Activated CD8-positive, alpha-beta memory T cell treated with anti-CD3 and anti-CD28 coated beads for 24 hours (primary cell): ENCODE results near the gene TSPAN2.

ENCODE experiments used
- DNase-seq: peaks from one replicate; pipeline ENCODE4 v3.0.0-alpha.2; 2020

TSPAN2 gene

GRCh38 chr1:115073298-115074087 is 15.8 kb downstream of the TSPAN2 start:
- no peak for DNase-seq

- DNase-seq = no peak
These were observed 18.2 kb downstream of the TSPAN2 start for GRCh38 chr1:115071012-115071664.

GRCh38 chr1:115069659-115070308 is 19.5 kb downstream of the TSPAN2 start:
- no peak for DNase-seq

- no peak for DNase-seq
These were observed 20.3 kb downstream of the TSPAN2 start for GRCh38 chr1:115068826-115069585.

- no peak for DNase-seq
These were observed 22.0 kb downstream of the TSPAN2 start for GRCh38 chr1:115067161-115067859.

- DNase-seq = no peak
These were observed 24.3 kb downstream of the TSPAN2 start for GRCh38 chr1:115065021-115065420.

GRCh38 chr1:115064461-115064860 is 24.8 kb downstream of the TSPAN2 start:
- DNase-seq = no peak

- no peak for DNase-seq
These were observed 25.9 kb downstream of the TSPAN2 start for GRCh38 chr1:115063228-115063901.

GRCh38 chr1:115062542-115063004 is 26.7 kb downstream of the TSPAN2 start:
- DNase-seq = peak; percentile 89

GRCh38 chr1:115060501-115060900 is 28.8 kb downstream of the TSPAN2 start:
- DNase-seq = no peak

- no peak for DNase-seq
These were observed 30.0 kb downstream of the TSPAN2 start for GRCh38 chr1:115059316-115059715.

GRCh38 chr1:115057661-115058254 is 31.5 kb downstream of the TSPAN2 start:
- no peak for DNase-seq

- DNase-seq = no peak
These were observed 32.9 kb downstream of the TSPAN2 start for GRCh38 chr1:115056395-115056798.

GRCh38 chr1:115052454-115053083 is 36.7 kb downstream of the TSPAN2 start:
- DNase-seq = peak; percentile 68

- no peak for DNase-seq
These were observed 37.5 kb downstream of the TSPAN2 start for GRCh38 chr1:115051850-115052249.

- no peak for DNase-seq
These were observed 42.6 kb downstream of the TSPAN2 start for GRCh38 chr1:115046751-115047150.

- no peak for DNase-seq
These were observed 47.6 kb downstream of the TSPAN2 start for GRCh38 chr1:115041654-115042053.

GRCh38 chr1:115040501-115040900 is 48.8 kb downstream of the TSPAN2 start:
- no peak for DNase-seq

- DNase-seq = no peak
These were observed 52.3 kb downstream of the TSPAN2 start for GRCh38 chr1:115036814-115037507.

GRCh38 chr1:115035652-115036051 is 53.7 kb downstream of the TSPAN2 start:
- no peak for DNase-seq
